Activated CD8-positive, alpha-beta memory T cell treated with anti-CD3 and anti-CD28 coated beads, Interleukin-2, amount 50 U/mL, for 1 hour (primary cell): ENCODE measurements around the gene OSGEP.
"Not testable (repeated sequence)": the region's sequence is repeated elsewhere in the genome, so short reads cannot be mapped to it uniquely, and the experiment has no call there.

Experiments
- DNase-seq: peaks from one replicate; pipeline ENCODE4 v3.0.0-alpha.2; 2020; ENCODE audit errors: extremely low read depth

The OSGEP gene

GRCh38 chr14:20469890-20470602, 15.4 kb upstream of the OSGEP start:
- DNase-seq, result no peak

GRCh38 chr14:20469242-20469889, 14.8 kb upstream of the OSGEP start, which contains the start of gene PNP:
TSS of gene PNP (plus strand) at chr14:20469406. CDS start at chr14:20469525, 119 bp downstream.
- peak; percentile 76 for DNase-seq

- DNase-seq, result no peak
Measured at GRCh38 chr14:20468764-20469241, 14.2 kb upstream of the OSGEP start.

- peak; percentile 100 for DNase-seq
Measured at GRCh38 chr14:20461225-20462141, 6.9 kb upstream of the OSGEP start, which contains the start of gene PIP4P1. TSS of gene PIP4P1 (minus strand) at chr14:20461434. CDS start at chr14:20461325, 109 bp downstream.

GRCh38 chr14:20460458-20461224, 6.0 kb upstream of the OSGEP start:
- DNase-seq, result no peak

GRCh38 chr14:20458031-20458789, 3.6 kb upstream of the OSGEP start:
- no peak for DNase-seq

GRCh38 chr14:20456971-20457370, 2.4 kb upstream of the OSGEP start:
- no peak for DNase-seq

GRCh38 chr14:20455355-20456300, 1.0 kb upstream of the OSGEP start:
- DNase-seq, result no peak

GRCh38 chr14:20452831-20453230, 1.8 kb downstream of the OSGEP start:
- not testable (repeated sequence) for DNase-seq

GRCh38 chr14:20446889-20447288, 7.7 kb downstream of the OSGEP start:
- DNase-seq, result no peak

- not testable (repeated sequence) for DNase-seq
Measured at GRCh38 chr14:20443650-20444049, 11.0 kb downstream of the OSGEP start.

- no peak for DNase-seq
Measured at GRCh38 chr14:20441461-20441860, 13.2 kb downstream of the OSGEP start.

GRCh38 chr14:20440882-20441281, 13.7 kb downstream of the OSGEP start:
- no peak for DNase-seq

GRCh38 chr14:20440465-20440864, 14.1 kb downstream of the OSGEP start:
- no peak for DNase-seq

- no peak for DNase-seq
Measured at GRCh38 chr14:20438664-20439063, 15.9 kb downstream of the OSGEP start.

- DNase-seq, result no peak
Measured at GRCh38 chr14:20436363-20436755, 18.3 kb downstream of the OSGEP start.

- no peak for DNase-seq
Measured at GRCh38 chr14:20435582-20436362, 18.8 kb downstream of the OSGEP start, which contains the start of gene KLHL33. TSS of gene KLHL33 (minus strand) at chr14:20436166. CDS start at chr14:20435811, 355 bp downstream.
